ENCODE measurements around the gene HIBCH. TPM values are rescaled to one million over a fixed set of nuclear protein-coding genes. Genes with fewer than 3 reads are reported as not detected.

The HIBCH gene
- total and polyA plus RNA-seq, 2 of the 13 experiments (the other 11 are each of a cell fraction or from before 2014, with no cell fraction given) = 18.8 to 49.5 TPM

GRCh38 chr2:190180313-190181122 lies 139.1 kb downstream of the HIBCH start (continued):
- TF ChIP-seq ZNF230 (CRISPR knock-in tag; IDR thresholded peaks at IDR 0.05) = 0 out of 2 replicates have a peak, but pooled peaks have one; percentile 13
- TF ChIP-seq ZNF512B (CRISPR knock-in tag; IDR thresholded peaks at IDR 0.05; ENCODE audit: borderline replicate concordance) = no peak; the same call in 1 of the 2 replicates
- TF ChIP-seq, protein P1, sequence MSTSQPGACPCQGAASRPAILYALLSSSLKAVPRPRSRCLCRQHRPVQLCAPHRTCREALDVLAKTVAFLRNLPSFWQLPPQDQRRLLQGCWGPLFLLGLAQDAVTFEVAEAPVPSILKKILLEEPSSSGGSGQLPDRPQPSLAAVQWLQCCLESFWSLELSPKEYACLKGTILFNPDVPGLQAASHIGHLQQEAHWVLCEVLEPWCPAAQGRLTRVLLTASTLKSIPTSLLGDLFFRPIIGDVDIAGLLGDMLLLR (CRISPR knock-in tag; IDR thresholded peaks at IDR 0.05) = peak; percentile 58; the same call in 1 of the 2 replicates
- TF ChIP-seq HCFC1 (IDR thresholded peaks at IDR 0.05; ENCODE audit: low read depth, low read length) = no peak
- TF ChIP-seq ATF3 (CRISPR knock-in tag; IDR thresholded peaks at IDR 0.05) = no peak
- peak; percentile 94 for TF ChIP-seq PHF21A (CRISPR knock-in tag; IDR thresholded peaks at IDR 0.05)
- TF ChIP-seq ZNF549 (CRISPR knock-in tag; IDR thresholded peaks at IDR 0.05) = no peak
- peak; percentile 93 for TF ChIP-seq ZNF772 (CRISPR knock-in tag; IDR thresholded peaks at IDR 0.05)
- TF ChIP-seq ZSCAN20 (CRISPR knock-in tag; IDR thresholded peaks at IDR 0.05; ENCODE audit: borderline replicate concordance) = peak; percentile 73; the same call in 1 of the 2 replicates
- peak; percentile 69 for TF ChIP-seq POLR2G (IDR thresholded peaks at IDR 0.05; ENCODE audit: low read depth, low read length)
- TF ChIP-seq KDM1A (CRISPR knock-in tag; IDR thresholded peaks at IDR 0.05) = no peak
- peak; percentile 75; the same call in 1 of the 2 replicates for TF ChIP-seq SMAD1 (CRISPR knock-in tag; IDR thresholded peaks at IDR 0.05; ENCODE audit: borderline replicate concordance, low read depth)
- no peak; the same call in 1 of the 2 replicates for TF ChIP-seq ZNF281 (CRISPR knock-in tag; IDR thresholded peaks at IDR 0.05; ENCODE audit: borderline replicate concordance)
- TF ChIP-seq HOXA5 (CRISPR knock-in tag; IDR thresholded peaks at IDR 0.05) = no peak; the same call in 1 of the 2 replicates
- TF ChIP-seq CBFB (CRISPR knock-in tag; IDR thresholded peaks at IDR 0.05) = peak; percentile 57; the same call in 1 of the 2 replicates
- peak; percentile 69; the same call in 1 of the 2 replicates for TF ChIP-seq BRF2 (CRISPR knock-in tag; IDR thresholded peaks at IDR 0.05)
- TF ChIP-seq HDAC2 (CRISPR knock-in tag; IDR thresholded peaks at IDR 0.05) = peak; percentile 87
- TF ChIP-seq, protein P2, sequence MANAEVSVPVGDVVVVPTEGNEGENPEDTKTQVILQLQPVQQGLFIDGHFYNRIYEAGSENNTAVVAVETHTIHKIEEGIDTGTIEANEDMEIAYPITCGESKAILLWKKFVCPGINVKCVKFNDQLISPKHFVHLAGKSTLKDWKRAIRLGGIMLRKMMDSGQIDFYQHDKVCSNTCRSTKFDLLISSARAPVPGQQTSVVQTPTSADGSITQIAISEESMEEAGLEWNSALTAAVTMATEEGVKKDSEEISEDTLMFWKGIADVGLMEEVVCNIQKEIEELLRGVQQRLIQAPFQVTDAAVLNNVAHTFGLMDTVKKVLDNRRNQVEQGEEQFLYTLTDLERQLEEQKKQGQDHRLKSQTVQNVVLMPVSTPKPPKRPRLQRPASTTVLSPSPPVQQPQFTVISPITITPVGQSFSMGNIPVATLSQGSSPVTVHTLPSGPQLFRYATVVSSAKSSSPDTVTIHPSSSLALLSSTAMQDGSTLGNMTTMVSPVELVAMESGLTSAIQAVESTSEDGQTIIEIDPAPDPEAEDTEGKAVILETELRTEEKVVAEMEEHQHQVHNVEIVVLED (CRISPR knock-in tag; IDR thresholded peaks at IDR 0.05; ENCODE audit: borderline replicate concordance) = peak; percentile 61; the same call in 1 of the 2 replicates
- no peak for TF ChIP-seq RFX1 (IDR thresholded peaks at IDR 0.05)
- no peak for TF ChIP-seq RFX3 (CRISPR knock-in tag; IDR thresholded peaks at IDR 0.05)
